ENCODE results near the gene SGO1.

Gene SGO1

DNA sequence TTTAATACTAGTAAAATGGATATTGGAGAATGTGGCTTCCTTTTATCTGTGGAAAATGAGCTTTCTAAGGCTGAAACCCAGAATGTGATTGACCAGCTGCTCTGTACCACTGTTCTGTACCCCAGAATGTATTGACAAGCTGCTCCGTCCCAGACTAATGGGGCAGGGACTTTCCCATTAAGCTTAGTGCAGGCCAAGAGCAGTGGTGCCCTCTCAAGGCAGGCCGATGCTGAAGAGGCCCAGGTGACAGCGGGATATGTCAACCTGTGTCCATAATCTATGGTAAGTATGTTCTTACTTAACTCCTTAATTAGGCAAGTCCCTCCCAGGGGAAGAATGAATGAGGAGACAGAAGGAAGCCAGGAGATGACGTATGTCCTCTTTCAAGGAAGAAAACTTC lies 31.1 kb downstream of the SGO1 start:
- no peak for DNase-seq (ENCODE audit: low spot score)

DNA sequence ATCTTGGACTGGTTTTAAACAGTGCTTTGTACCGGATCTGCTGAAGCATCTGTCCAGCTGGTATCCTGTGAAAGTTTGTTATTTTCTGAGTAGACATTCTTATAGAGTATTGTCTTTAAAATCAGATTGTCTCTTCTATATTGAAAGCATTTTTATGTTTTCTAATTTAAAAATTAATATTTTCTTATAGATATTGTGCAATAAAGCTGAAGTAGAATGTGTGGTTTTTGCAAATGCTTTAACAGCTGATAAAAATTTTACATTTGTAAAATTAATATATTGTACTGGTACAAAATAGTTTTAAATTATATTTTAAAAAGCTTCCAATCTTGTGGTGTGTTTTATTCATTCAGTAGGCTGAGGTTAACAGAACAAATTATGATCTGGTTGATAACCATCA lies 31.9 kb downstream of the SGO1 start:
- no peak for DNase-seq (ENCODE audit: low spot score)

DNA sequence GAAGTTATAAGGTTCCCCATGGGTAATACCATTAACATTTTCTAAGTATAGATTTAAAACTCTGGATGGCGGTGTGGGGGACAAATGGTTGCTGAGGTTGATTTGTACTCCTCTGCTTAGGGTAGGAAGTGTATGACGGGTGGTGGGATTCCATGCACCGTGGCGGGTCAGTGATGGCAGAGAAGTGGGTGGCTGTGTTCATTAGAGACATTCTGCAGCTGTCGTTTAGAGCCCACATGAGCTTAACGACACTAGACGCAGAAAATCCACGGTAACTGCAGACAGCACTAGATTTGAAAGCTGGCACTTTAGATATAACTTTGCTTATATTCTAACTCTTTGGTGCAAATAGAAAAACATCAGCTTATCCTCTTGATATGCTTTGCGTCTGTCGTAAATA lies 37.5 kb downstream of the SGO1 start:
- no peak for DNase-seq (ENCODE audit: low spot score)

DNA sequence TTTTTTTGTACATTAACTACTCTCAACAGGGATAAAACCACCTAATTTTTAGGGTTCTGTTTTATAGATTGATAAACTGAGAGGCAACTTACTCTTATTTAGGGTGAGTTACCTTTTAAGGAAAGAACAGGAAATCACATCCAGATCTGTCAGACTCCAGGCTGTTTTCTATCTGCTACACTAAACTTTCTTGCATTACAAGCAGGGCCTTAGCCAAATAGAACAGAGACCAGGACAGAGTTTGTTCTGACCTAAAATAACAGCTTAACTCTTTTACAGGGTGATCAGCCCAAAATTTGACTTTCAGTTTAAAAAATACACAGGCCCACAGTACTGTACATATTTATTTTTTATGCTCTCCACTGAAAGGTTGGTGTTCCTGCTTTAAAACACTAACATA lies 38.6 kb downstream of the SGO1 start:
- DNase-seq (ENCODE audit: low spot score) = no peak

DNA sequence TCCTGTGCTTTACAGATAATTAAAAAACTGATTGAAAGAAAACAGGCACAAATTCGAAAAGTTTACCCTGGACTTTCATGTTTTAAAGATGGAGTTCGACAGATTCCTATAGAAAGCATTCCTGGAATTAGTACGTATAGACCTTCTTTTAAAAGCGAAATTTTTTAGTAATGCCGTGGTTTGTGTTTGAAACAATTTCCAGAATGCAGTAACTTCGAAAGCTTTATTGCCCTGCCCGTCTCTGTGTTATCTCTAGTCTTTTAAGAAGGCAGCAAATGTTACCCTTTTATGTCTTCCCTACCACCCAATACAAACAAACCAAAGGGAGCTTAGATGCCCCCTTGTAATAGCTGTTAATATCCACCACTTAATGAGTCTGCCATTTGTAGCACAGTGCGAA lies 39.7 kb downstream of the SGO1 start:
- DNase-seq (ENCODE audit: low spot score) = no peak

DNA sequence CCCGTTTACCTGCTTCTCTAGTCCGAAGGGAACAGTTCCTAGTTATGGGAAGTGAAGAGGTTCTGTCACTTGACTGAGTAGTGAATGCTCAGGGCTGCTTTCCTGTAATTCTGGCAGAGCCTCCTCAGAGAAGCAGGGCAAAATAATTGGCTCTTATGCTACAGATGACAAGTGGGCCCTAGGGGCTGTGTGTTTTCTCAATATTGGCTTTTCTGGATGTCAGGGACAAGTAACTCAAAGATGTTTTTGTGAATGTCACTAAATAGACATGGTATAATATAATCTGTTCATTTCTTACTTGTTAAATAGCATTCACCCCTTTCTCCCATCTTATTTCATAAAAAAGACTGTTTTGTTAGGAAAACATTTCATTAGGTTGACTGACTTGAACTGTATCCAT lies 40.1 kb downstream of the SGO1 start:
- no peak for DNase-seq (ENCODE audit: low spot score)

DNA sequence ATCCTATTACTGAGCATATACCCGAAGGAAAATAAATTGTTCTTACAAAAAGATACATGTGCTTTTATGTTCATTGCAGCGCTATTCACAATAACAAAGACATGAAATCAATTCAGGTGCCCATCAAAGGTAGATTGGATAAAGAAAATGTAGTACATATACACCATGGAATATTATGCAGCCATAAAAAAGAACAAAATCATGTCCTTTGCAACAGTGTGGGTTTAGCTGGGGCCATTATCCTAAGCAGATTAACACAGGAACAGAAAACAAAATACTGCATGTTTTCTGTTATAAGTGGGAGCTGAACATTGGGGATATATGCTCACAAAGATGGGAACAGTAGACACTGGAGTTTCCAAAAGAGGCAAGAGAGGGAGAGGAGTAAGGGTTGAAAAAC lies 42.5 kb downstream of the SGO1 start:
- no peak for DNase-seq (ENCODE audit: low spot score)

DNA sequence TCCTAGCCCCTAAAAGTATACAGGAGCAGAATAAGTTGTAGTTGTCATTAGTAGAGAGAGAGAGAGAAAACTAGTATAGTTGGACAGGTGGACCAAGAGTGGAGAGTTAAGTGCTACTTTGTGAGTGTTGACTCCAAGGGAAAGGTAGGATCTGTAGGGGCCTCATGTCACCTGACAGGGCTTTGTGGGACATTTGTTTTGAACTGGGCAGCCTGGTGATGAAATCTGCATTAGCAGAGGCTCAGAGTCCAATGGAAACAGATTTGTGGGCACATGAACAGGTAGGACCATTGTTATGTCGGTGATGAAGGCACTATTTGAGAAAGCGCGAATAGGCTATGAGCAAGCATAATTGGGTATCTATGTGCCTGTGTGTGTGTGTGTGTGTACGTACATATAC lies 43.5 kb downstream of the SGO1 start:
- DNase-seq (ENCODE audit: low spot score) = no peak

DNA sequence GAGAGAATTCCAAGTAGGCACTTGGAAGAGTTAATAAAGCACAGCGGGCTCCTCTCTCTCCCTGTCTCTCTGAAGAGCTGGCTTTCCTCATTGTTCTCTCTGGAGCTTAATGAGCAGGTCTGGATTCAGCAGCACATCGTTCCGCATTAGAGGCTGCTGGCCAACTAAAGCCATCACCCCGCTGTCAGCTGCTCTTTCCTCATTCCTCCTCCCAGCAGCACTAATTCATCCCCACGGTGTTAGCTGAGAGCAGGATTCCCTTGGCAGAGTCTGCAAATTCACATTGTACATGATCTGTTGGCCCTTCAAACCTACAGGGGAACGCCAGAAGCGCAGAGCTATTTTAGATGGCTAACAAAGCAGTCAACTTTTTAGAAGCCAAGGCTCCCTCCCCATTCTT lies 44.2 kb downstream of the SGO1 start:
- peak; percentile 90 for DNase-seq (ENCODE audit: low spot score)

DNA sequence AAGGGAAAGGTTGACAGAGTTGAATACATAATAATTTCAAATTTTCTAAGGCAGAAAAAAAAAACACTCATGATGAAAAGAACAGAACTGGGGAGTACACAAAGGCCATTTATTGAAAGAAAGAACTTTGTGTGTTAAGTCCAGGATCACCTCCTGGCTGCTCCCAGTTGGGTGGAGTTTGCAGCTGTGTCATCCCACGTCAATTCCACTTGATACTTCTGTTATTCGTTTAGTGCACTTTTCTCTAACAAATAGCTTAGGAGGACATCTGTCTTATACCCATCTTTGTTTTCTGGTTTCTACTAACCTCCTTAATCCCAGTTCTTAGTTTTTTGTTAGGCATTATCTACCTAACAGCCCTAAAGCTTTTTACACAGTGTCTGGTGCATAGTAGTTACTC lies 44.7 kb downstream of the SGO1 start:
- DNase-seq (ENCODE audit: low spot score) = peak; percentile 51

DNA sequence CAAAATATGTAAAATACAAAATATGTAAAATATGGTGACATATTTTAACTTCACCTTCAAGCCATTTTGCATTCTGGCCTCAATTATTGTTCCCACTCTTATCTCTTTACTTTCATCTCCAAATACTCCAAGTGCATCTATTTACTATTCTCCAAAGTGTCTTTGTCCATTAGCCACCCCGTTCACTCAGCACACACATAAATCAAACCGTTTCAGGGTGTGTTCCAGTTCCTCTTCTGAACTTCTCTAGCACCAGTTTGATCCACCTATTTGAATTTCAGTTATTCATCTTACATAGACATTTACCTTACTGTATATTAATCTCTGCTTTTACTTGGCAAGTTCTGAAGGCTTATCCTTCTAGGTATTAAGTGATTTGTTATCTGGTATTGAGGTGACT lies 45.1 kb downstream of the SGO1 start:
- no peak for DNase-seq (ENCODE audit: low spot score)

DNA sequence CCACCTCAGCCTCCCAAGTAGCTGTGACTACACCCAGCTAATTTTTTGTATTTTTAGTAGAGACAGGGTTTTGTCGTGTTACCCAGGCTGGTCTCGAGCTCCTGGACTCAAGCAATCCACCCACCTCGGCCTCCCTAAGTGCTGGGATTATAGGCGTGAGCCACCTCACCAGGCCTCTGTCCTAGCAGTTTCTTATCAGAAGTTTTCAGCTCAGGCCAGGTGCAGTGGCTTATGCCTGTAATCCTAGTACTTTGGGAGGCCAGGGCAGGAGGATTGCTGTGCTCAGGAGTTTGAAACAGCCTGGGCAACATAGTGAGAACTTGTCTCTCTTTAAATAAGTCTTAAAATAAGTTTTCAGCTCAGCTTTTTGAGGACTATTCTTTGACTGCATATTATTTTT lies 48.4 kb downstream of the SGO1 start:
- DNase-seq (ENCODE audit: low spot score) = no peak

DNA sequence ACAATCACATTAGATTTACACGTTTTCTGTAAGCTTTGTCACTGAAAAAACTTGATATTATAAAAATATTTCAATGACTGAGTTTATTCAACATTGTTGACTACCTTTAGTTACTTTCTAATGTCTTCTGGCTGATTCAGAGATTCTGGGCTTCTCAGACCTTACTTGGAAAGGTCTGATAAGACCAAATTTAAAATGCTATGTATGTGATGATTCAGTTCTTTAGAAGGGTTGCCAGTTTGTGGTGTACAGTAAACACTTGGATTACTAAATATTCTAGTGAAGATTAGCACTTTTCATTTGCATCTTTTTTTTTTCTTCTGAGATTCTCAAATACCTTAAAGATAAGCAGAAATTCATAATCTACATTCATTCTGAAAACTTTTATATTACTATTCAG lies 49.8 kb downstream of the SGO1 start:
- DNase-seq (ENCODE audit: low spot score) = no peak

DNA sequence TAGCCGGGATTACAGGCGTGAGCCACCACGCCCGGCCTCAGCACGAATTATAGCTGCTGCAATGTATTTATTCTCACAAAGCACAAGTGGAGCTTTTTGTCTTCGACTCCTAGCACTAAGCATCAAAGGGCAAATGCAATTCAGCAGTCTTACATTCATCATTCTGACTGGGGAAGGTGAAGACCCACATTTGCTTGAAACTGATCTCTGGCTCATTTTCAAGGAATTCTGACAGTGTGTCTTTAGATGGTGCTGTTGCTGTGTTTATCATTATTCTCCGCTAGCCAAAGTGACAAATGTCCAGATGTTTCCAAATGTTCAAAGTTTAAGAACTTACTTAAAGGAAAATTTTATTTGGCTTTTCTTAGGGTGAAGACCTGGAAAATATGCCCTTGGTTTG lies 55.9 kb downstream of the SGO1 start:
- peak; percentile 22 for DNase-seq (ENCODE audit: low spot score)

DNA sequence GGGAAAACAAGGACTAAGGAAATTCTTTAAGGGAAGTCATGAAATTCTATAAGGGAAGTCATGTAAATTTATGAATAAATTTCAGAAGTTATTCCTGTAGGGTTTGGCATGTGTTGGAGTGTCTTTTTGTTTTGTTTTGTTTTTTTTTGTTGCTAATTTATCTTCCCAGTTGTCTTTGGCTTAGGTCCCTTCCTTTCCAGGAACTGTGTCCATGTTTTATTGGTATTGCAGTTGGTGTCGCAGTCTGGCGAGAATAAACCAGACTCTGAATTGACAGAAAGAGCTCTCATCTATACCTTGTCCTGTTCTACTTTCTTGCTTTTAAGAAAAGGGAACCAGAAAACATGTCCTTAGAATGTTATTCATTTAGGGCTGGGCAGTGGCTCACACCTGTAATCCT lies 57.6 kb downstream of the SGO1 start:
- DNase-seq (ENCODE audit: low spot score) = no peak

DNA sequence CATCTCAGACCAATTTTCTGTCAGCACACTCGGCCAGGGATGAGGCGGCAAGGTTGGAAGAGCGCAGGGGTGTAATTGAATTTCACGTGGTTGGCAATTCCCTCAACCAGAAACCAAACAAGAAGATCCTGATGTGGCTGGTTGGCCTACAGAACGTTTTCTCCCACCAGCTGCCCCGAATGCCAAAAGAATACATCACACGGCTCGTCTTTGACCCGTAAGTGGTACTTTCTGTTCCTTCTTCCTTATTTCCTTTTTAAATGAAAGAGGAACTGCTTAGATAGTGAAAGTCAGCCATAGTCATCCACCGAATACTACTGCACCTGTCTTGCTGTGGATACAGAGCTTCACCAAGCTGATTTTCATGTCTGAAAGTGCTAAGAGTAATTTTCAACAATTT lies 60.1 kb downstream of the SGO1 start:
- peak; percentile 63 for DNase-seq (ENCODE audit: low spot score)

DNA sequence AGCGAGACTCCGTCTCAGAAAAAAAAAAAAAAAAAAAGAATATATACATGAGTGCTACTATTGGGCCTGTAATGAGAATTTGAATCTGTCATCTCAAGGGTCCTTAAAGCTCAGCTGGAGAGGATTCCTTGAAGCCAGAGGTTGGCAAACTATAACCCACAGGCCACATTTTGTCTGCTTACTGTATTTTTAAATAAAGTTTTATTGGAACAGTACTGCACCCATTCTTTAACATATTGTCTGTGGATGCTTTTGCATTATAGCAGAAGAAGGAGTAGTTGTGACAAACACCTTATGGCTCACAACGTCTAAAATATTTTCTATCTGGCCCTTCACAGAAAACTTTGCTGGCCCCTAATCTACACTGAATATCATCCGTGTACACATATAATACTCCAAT lies 60.7 kb downstream of the SGO1 start:
- no peak for DNase-seq (ENCODE audit: low spot score)

DNA sequence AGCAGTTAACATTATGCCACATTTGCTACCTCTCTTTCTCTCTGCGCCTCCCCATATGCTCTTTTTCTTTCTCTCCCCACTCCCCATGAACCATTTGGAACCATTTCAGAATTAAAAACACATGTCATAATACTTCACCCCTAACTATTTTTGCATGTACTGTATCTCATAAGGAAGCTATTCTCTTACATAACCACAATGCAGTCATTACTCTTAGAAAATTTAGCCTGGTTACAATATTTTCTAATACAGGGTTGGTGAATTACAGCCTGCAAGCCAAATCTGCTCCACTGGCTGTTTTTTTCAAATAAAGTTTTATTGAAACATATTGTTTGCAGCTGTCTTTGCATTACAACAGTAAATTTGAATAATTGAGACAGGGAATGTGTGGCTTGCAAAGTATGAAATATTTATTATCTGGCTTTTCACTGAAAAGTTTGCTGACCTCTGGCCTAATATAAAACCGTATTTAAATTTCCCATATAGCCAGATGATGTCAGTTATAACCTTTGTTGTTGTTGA lies 62.8 kb downstream of the SGO1 start:
- no peak for DNase-seq (ENCODE audit: low spot score)

DNA sequence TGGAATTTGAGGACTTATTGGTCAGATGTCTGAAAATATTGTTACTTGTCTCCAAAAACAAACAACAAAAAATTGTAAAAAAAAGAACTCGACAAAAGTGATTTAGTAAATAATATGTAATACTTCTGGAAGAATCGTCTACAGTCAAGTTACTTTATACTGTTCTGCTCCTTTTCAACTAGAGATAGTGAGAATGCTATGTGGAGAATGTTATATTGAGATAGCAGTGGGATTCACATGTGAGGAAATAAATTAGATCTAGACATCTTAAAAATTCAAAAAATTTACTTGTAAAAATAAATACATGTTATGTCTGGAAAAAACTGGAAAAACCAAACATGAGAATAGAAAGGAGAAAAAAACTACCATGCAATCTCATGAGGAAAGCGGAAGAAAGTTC lies 64.9 kb downstream of the SGO1 start:
- DNase-seq (ENCODE audit: low spot score) = no peak
